ENCODE data around the gene TBC1D17. TPM values are rescaled to one million over a fixed set of nuclear protein-coding genes. Genes with fewer than 3 reads are reported as not detected.
A peak's percentile ranks its signal among the peaks of the same experiment; 100 is the strongest.

TBC1D17 gene
- total and polyA plus RNA-seq, 2 of the 13 experiments (the other 11 are each of a cell fraction or from before 2014, with no cell fraction given): 9.7 to 16.9 TPM

DNA sequence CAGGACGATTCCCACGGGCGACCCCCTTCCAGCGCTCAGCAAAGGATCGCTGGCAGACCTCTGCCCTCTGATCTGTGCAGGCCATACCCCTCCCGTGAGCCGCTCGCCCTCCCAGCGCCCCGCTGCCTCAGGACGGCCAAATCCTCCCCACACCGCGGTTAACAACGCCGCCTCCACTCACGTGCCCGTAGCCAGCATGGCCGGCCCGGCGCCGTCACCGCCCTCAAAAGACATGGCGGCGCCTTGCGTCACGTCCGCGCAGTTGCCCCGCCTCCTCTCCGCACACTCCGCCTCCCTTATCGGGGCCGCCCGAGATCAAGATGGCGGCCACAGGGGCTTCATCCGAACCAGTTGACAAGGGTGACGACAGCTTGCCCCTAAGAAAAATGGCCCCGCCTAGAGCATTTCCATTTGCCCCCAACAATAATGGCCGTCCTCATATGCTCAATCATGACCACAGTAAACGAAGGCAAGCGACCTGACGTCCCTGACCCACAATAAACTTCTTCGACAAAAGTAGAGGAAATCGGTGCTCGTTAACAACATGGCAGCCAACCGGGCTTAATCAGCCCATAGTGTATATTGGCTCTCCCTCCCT lies 981 bp upstream of the TBC1D17 start (continued):
- TF ChIP-seq TOPORS (CRISPR knock-in tag; IDR thresholded peaks at IDR 0.05) (peak; percentile 70; the same call in 1 of the 2 replicates), SETDB1 (CRISPR knock-in tag; IDR thresholded peaks at IDR 0.05; ENCODE audit: borderline replicate concordance) (no peak), SP140L (CRISPR knock-in tag; IDR thresholded peaks at IDR 0.05; ENCODE audit: borderline replicate concordance) (no peak), SRF (IDR thresholded peaks at IDR 0.05; ENCODE audit: low read depth, low read length) (peak; percentile 70; the same call in 1 of the 2 replicates), ZNF598 (CRISPR knock-in tag; IDR thresholded peaks at IDR 0.05; ENCODE audit: borderline replicate concordance) (0 out of 2 replicates have a peak, but pooled peaks have one; percentile 53), YEATS2 (CRISPR knock-in tag; IDR thresholded peaks at IDR 0.05; ENCODE audit: borderline replicate concordance) (peak; percentile 70; the same call in 1 of the 2 replicates), ZNF234 (CRISPR knock-in tag; conservative IDR thresholded peaks at IDR 0.05) (no peak), ZSCAN30 (CRISPR knock-in tag; IDR thresholded peaks at IDR 0.05) (no peak; the same call in 1 of the 2 replicates), AGO2 (optimal IDR thresholded peaks at IDR 0.05; ENCODE audit: low read depth, low read length) (peak; percentile 97), MTA1 (CRISPR knock-in tag; IDR thresholded peaks at IDR 0.05; ENCODE audit: borderline replicate concordance) (no peak), BRCA1 (CRISPR knock-in tag; IDR thresholded peaks at IDR 0.05) (no peak)
- TF ChIP-seq, protein P1, sequence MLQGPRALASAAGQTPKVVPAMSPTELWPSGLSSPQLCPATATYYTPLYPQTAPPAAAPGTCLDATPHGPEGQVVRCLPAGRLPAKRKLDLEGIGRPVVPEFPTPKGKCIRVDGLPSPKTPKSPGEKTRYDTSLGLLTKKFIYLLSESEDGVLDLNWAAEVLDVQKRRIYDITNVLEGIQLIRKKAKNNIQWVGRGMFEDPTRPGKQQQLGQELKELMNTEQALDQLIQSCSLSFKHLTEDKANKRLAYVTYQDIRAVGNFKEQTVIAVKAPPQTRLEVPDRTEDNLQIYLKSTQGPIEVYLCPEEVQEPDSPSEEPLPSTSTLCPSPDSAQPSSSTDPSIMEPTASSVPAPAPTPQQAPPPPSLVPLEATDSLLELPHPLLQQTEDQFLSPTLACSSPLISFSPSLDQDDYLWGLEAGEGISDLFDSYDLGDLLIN (CRISPR knock-in tag; IDR thresholded peaks at IDR 0.05; ENCODE audit: borderline replicate concordance): 0 out of 2 replicates have a peak, but pooled peaks have one; percentile 28
- TF ChIP-seq, protein P2, sequence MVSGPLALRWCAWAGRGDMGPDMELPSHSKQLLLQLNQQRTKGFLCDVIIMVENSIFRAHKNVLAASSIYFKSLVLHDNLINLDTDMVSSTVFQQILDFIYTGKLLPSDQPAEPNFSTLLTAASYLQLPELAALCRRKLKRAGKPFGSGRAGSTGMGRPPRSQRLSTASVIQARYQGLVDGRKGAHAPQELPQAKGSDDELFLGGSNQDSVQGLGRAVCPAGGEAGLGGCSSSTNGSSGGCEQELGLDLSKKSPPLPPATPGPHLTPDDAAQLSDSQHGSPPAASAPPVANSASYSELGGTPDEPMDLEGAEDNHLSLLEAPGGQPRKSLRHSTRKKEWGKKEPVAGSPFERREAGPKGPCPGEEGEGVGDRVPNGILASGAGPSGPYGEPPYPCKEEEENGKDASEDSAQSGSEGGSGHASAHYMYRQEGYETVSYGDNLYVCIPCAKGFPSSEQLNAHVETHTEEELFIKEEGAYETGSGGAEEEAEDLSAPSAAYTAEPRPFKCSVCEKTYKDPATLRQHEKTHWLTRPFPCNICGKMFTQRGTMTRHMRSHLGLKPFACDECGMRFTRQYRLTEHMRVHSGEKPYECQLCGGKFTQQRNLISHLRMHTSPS (CRISPR knock-in tag; IDR thresholded peaks at IDR 0.05; ENCODE audit: low read depth): no peak
- TF ChIP-seq, protein P3, sequence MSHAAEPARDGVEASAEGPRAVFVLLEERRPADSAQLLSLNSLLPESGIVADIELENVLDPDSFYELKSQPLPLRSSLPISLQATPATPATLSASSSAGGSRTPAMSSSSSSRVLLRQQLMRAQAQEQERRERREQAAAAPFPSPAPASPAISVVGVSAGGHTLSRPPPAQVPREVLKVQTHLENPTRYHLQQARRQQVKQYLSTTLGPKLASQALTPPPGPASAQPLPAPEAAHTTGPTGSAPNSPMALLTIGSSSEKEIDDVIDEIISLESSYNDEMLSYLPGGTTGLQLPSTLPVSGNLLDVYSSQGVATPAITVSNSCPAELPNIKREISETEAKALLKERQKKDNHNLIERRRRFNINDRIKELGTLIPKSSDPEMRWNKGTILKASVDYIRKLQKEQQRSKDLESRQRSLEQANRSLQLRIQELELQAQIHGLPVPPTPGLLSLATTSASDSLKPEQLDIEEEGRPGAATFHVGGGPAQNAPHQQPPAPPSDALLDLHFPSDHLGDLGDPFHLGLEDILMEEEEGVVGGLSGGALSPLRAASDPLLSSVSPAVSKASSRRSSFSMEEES (CRISPR knock-in tag; IDR thresholded peaks at IDR 0.05): no peak
- TF ChIP-seq, protein P4, sequence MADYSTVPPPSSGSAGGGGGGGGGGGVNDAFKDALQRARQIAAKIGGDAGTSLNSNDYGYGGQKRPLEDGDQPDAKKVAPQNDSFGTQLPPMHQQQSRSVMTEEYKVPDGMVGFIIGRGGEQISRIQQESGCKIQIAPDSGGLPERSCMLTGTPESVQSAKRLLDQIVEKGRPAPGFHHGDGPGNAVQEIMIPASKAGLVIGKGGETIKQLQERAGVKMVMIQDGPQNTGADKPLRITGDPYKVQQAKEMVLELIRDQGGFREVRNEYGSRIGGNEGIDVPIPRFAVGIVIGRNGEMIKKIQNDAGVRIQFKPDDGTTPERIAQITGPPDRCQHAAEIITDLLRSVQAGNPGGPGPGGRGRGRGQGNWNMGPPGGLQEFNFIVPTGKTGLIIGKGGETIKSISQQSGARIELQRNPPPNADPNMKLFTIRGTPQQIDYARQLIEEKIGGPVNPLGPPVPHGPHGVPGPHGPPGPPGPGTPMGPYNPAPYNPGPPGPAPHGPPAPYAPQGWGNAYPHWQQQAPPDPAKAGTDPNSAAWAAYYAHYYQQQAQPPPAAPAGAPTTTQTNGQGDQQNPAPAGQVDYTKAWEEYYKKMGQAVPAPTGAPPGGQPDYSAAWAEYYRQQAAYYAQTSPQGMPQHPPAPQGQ (CRISPR knock-in tag; IDR thresholded peaks at IDR 0.05; ENCODE audit: borderline replicate concordance): no peak
- TF ChIP-seq, protein P5, sequence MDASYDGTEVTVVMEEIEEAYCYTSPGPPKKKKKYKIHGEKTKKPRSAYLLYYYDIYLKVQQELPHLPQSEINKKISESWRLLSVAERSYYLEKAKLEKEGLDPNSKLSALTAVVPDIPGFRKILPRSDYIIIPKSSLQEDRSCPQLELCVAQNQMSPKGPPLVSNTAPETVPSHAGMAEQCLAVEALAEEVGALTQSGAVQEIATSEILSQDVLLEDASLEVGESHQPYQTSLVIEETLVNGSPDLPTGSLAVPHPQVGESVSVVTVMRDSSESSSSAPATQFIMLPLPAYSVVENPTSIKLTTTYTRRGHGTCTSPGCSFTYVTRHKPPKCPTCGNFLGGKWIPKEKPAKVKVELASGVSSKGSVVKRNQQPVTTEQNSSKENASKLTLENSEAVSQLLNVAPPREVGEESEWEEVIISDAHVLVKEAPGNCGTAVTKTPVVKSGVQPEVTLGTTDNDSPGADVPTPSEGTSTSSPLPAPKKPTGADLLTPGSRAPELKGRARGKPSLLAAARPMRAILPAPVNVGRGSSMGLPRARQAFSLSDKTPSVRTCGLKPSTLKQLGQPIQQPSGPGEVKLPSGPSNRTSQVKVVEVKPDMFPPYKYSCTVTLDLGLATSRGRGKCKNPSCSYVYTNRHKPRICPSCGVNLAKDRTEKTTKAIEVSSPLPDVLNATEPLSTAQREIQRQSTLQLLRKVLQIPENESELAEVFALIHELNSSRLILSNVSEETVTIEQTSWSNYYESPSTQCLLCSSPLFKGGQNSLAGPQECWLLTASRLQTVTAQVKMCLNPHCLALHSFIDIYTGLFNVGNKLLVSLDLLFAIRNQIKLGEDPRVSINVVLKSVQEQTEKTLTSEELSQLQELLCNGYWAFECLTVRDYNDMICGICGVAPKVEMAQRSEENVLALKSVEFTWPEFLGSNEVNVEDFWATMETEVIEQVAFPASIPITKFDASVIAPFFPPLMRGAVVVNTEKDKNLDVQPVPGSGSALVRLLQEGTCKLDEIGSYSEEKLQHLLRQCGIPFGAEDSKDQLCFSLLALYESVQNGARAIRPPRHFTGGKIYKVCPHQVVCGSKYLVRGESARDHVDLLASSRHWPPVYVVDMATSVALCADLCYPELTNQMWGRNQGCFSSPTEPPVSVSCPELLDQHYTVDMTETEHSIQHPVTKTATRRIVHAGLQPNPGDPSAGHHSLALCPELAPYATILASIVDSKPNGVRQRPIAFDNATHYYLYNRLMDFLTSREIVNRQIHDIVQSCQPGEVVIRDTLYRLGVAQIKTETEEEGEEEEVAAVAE (CRISPR knock-in tag; IDR thresholded peaks at IDR 0.05; ENCODE audit: borderline replicate concordance): no peak
- TF ChIP-seq, protein P6, sequence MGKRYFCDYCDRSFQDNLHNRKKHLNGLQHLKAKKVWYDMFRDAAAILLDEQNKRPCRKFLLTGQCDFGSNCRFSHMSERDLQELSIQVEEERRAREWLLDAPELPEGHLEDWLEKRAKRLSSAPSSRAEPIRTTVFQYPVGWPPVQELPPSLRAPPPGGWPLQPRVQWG (CRISPR knock-in tag; IDR thresholded peaks at IDR 0.05; ENCODE audit: borderline replicate concordance, low read depth): no peak
